ENCODE data around the gene DNAH14. TPM values are rescaled to one million over a fixed set of nuclear protein-coding genes. Genes with fewer than 3 reads are reported as not detected.
"Not testable (repeated sequence)": the region's sequence is repeated elsewhere in the genome, so short reads cannot be mapped to it uniquely, and the experiment has no call there.

The DNAH14 gene
- total RNA-seq, 4 donors from 2014 or later, result 3.5 to 7.0 (median 5.6) TPM

GRCh38 chr1:225201447-225201846, 272.0 kb downstream of the DNAH14 start:
- ATAC-seq (ENCODE audit: low FRiP score), result no peak
- DNase-seq (ENCODE audit: low spot score), result no peak
- no peak for TF ChIP-seq CTCF (IDR thresholded peaks at IDR 0.05)

GRCh38 chr1:225207791-225208190, 278.3 kb downstream of the DNAH14 start:
- no peak for ATAC-seq (ENCODE audit: low FRiP score)
- no peak for TF ChIP-seq CTCF (IDR thresholded peaks at IDR 0.05)

GRCh38 chr1:225209153-225209552, 279.7 kb downstream of the DNAH14 start:
- TF ChIP-seq CTCF (IDR thresholded peaks at IDR 0.05), result no peak
- DNase-seq (ENCODE audit: low spot score) (no peak), ATAC-seq (ENCODE audit: low FRiP score) (no peak)

More at GRCh38 chr1:225207791-225208190, 278.3 kb downstream of the DNAH14 start:
- no peak for DNase-seq (ENCODE audit: low spot score)

- DNase-seq (ENCODE audit: low spot score); ATAC-seq (ENCODE audit: low FRiP score): not testable (repeated sequence)
Observed at GRCh38 chr1:225210180-225210579, 280.7 kb downstream of the DNAH14 start.

- not testable (repeated sequence) for DNase-seq (ENCODE audit: low spot score); ATAC-seq (ENCODE audit: low FRiP score)
Observed at GRCh38 chr1:225211694-225212442, 282.4 kb downstream of the DNAH14 start.

- ATAC-seq (ENCODE audit: low FRiP score) (no peak), DNase-seq (ENCODE audit: low spot score) (no peak)
- no peak for TF ChIP-seq CTCF (IDR thresholded peaks at IDR 0.05)
Observed at GRCh38 chr1:225224287-225224686, 294.8 kb downstream of the DNAH14 start.

GRCh38 chr1:225225681-225226080, 296.2 kb downstream of the DNAH14 start:
- DNase-seq (ENCODE audit: low spot score) (no peak), ATAC-seq (ENCODE audit: low FRiP score) (no peak)
- TF ChIP-seq CTCF (IDR thresholded peaks at IDR 0.05), result no peak

GRCh38 chr1:225228871-225229303, 299.4 kb downstream of the DNAH14 start:
- ATAC-seq (ENCODE audit: low FRiP score), result no peak
- DNase-seq (ENCODE audit: low spot score), result no peak
- no peak for TF ChIP-seq CTCF (IDR thresholded peaks at IDR 0.05)

GRCh38 chr1:225229429-225229828, 300.0 kb downstream of the DNAH14 start:
- ATAC-seq (ENCODE audit: low FRiP score); DNase-seq (ENCODE audit: low spot score): not testable (repeated sequence)
